Measurements from ENCODE around the gene MANSC1.

DNA sequence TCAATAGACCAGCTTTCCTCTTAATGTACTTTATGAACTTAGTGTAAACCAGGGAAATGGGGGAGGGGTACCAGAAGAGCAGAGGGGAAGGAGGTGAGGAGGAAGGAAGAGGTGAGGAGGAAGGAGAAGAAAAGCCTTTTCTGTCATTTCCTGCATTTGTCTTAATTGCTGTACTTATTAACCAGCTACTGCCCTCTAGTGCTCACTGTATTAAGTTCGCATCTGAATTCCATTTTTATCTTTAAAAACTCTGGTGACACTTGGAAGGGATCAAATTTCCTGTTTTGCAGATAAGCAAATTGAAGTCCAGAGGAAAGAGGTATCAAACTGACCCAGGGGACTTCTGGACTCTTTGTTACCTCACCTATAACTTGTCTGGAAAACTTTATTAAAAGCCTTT lies 22.2 kb downstream of the MANSC1 start:
- TF ChIP-seq EZH2 (IDR thresholded peaks at IDR 0.05; ENCODE audit: low read length) (no peak), CTCF (optimal IDR thresholded peaks at IDR 0.05 in 1 of 3, IDR thresholded peaks at IDR 0.05 in 1 of 3, conservative IDR thresholded peaks at IDR 0.05 in 1 of 3; ENCODE audit: extremely low read depth in 1 of 3, insufficient read depth in 2 of 3, low read length in 3 of 3) (peak; percentile 19 to 63 (median 44))
